Hepatocyte (in vitro differentiated cells): ENCODE results near the gene C16orf87. TPM values are rescaled to one million over a fixed set of nuclear protein-coding genes. Genes with fewer than 3 reads are reported as not detected.

ENCODE experiments used
- DNase-seq: peaks from one replicate; pipeline ENCODE4 v3.0.0-alpha.2; 2016; ENCODE audit warnings: low spot score
- H2AFZ ChIP-seq: fragments of 200-600 bp; sonication (generic); 2 replicates; pipeline ENCODE4 v1.6.0; 2016; ENCODE audit warnings: antibody characterized with exemption, mild to moderate bottlenecking
- H3K27ac ChIP-seq: fragments of 200-600 bp; sonication (generic); 2 replicates; pipeline ENCODE4 v1.5.1; 2016; ENCODE audit warnings: mild to moderate bottlenecking
- H3K27me3 ChIP-seq: fragments of 200-600 bp; sonication (generic); 2 replicates; pipeline ENCODE4 v1.6.1; 2016
- H3K36me3 ChIP-seq: fragments of 200-600 bp; sonication (generic); replicated peaks from 2 replicates; pipeline ENCODE4 v1.5.1; 2016; ENCODE audit warnings: low read depth; ENCODE audit not compliant: insufficient read depth
- H3K4me1 ChIP-seq: fragments of 200-600 bp; sonication (generic); 2 replicates; pipeline ENCODE4 v1.5.1; 2016; ENCODE audit warnings: mild to moderate bottlenecking, moderate library complexity; ENCODE audit not compliant: insufficient read depth
- H3K4me2 ChIP-seq: fragments of 200-600 bp; sonication (generic); 2 replicates; pipeline ENCODE4 v1.6.0; 2016
- H3K4me3 ChIP-seq: fragments of 200-600 bp; sonication (generic); 2 replicates; pipeline ENCODE4 v1.5.1; 2016; ENCODE audit warnings: mild to moderate bottlenecking
- H3K79me2 ChIP-seq: fragments of 200-600 bp; sonication (generic); 2 replicates; pipeline ENCODE4 v1.6.0; 2017; ENCODE audit warnings: mild to moderate bottlenecking
- H3K9me2 ChIP-seq: fragments of 200-600 bp; sonication (generic); replicated peaks from 2 replicates; pipeline ENCODE4 v1.6.0; 2017; ENCODE audit warnings: mild to moderate bottlenecking; ENCODE audit not compliant: insufficient read depth
- H3K9me3 ChIP-seq: fragments of 200-600 bp; sonication (generic); 2 replicates; pipeline ENCODE4 v1.5.1; 2016; ENCODE audit warnings: low read depth, mild to moderate bottlenecking
- H4K20me1 ChIP-seq: fragments of 200-600 bp; sonication (generic); 2 replicates; pipeline ENCODE4 v1.6.0; 2016; ENCODE audit warnings: mild to moderate bottlenecking; ENCODE audit not compliant: insufficient read depth, poor library complexity, severe bottlenecking
- EZH2 ChIP-seq: fragments of 200-600 bp; sonication (generic); IDR thresholded peaks from 2 replicates; pipeline ENCODE4 v1.6.1; 2016; ENCODE audit warnings: antibody characterized with exemption, mild to moderate bottlenecking, borderline replicate concordance
- EZH2phosphoT487 ChIP-seq: fragments of 200-600 bp; sonication (generic); IDR thresholded peaks from one replicate; pipeline ENCODE4 v1.6.1; 2018; ENCODE audit warnings: antibody characterized with exemption, mild to moderate bottlenecking, low read depth, moderate library complexity; ENCODE audit not compliant: unreplicated experiment, severe bottlenecking
- WGBS: methylation state at CpG from one replicate; pipeline ENCODE4 v1.1.6; 2016; ENCODE audit warnings: low lambda C conversion rate; ENCODE audit errors: missing lambda C conversion rate; 5-methylcytosine and 5-hydroxymethylcytosine counted together
- polyA plus RNA-seq: library from polyadenylated mRNA; unstranded; fragments of >200 nt; fragmentation: Nextera tagmentation; extraction: Ambion mirVana; gene quantifications from 2 replicates; pipeline ENCODE4 v1.2.1, GENCODE V29; 2016
- total RNA-seq: library from RNA; depleted of rRNA; stranded (reverse); fragments of >200 nt; gene quantifications from 2 replicates; pipeline ENCODE4 v1.2.3, GENCODE V29; 2014
- TF ChIP-seq, protein P1 (sequence below): fragments of 200-600 bp; sonication (generic); IDR thresholded peaks from 2 replicates; pipeline ENCODE4 v1.5.1; 2016; ENCODE audit warnings: antibody characterized with exemption, mild to moderate bottlenecking; ENCODE audit not compliant: poor library complexity

Gene C16orf87
- total and polyA plus RNA-seq, 2 experiments from 2014 or later, result 24.9 to 25.1 TPM

DNA sequence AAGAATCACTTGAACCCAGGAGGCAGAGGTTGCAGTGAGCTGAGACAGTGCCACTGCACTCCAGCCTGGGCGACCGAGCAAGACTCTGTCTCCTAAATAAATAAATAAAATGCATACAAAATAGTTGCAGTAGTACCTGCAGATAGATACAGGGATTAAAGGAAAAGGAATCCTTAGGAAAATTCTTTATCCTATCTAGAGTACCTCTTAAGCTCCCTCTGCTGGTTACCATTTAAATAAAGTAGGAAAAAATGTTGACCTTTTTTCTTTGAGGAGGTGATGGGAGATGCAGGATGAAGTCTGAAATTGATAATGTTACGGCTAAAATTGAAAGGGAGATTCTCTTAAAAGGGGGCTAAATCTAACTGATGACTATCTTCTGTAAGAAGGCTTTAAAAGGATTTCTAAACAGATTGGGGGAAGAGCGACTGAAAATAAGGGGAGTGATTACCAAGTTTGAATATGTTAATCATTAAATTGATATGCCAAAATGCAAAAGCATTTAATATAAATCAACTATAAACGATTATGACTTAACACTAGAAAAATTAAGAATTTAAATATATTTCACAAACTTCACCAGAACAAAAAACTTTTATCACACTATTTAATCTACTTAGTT lies 29.4 kb downstream of the C16orf87 start:
- TF ChIP-seq EZH2, result no peak
- TF ChIP-seq, protein P1, sequence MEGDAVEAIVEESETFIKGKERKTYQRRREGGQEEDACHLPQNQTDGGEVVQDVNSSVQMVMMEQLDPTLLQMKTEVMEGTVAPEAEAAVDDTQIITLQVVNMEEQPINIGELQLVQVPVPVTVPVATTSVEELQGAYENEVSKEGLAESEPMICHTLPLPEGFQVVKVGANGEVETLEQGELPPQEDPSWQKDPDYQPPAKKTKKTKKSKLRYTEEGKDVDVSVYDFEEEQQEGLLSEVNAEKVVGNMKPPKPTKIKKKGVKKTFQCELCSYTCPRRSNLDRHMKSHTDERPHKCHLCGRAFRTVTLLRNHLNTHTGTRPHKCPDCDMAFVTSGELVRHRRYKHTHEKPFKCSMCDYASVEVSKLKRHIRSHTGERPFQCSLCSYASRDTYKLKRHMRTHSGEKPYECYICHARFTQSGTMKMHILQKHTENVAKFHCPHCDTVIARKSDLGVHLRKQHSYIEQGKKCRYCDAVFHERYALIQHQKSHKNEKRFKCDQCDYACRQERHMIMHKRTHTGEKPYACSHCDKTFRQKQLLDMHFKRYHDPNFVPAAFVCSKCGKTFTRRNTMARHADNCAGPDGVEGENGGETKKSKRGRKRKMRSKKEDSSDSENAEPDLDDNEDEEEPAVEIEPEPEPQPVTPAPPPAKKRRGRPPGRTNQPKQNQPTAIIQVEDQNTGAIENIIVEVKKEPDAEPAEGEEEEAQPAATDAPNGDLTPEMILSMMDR, result peak; percentile 53
- H3K27me3 ChIP-seq, result no peaks in the 10 kb centered on the region
- peak; percentile 51 for DNase-seq

DNA sequence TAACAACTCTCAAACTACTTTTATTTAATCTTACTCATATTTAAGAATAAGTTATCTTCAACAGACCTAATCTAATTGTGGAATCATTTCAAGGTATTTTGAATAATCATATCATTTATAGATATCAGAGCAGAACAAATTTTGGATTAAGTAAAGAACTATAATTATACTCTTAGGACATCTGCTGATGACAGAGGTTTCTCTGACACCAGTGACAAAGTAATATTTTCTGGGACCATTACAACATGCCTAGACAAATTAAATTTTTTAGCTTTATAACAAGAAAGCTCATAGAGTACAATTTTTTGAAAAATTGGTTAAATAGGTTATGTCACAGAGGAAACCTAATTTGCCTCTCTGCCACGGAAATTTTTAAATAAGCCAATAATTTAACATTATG lies 30.5 kb downstream of the C16orf87 start:
- TF ChIP-seq EZH2phosphoT487, result no peak
- no peaks in the 10 kb centered on the region for H3K4me1 ChIP-seq
- H4K20me1 ChIP-seq, result no peaks in the 10 kb centered on the region
- H2AFZ ChIP-seq, result no peak overlapping the region
- no peak overlapping the region for H3K27ac ChIP-seq
- H3K9me3 ChIP-seq, result no peaks in the 10 kb centered on the region
- no peaks in the 10 kb centered on the region for H3K36me3 ChIP-seq
- H3K27me3 ChIP-seq, result no peaks in the 10 kb centered on the region
- H3K79me2 ChIP-seq, result peaks cover 20% of the 10 kb centered on the region
- no peak overlapping the region for H3K4me2 ChIP-seq
- no peak overlapping the region for H3K4me3 ChIP-seq
- DNase-seq, result no peak
- no peaks in the 10 kb centered on the region for H3K9me2 ChIP-seq
- 94% methylated on average over 1 of the region's 1 CpG for WGBS

More for the DNA sequence above, 29.4 kb downstream of the C16orf87 start:
- no peaks in the 10 kb centered on the region for H4K20me1 ChIP-seq
- no peaks in the 10 kb centered on the region for H3K9me3 ChIP-seq
- no peak overlapping the region for H3K4me2 ChIP-seq
- no peak overlapping the region for H3K27ac ChIP-seq
- no peaks in the 10 kb centered on the region for H3K9me2 ChIP-seq
- H3K4me1 ChIP-seq, result no peaks in the 10 kb centered on the region
- WGBS, result 64% methylated on average over 5 of the region's 5 CpGs
- no peaks in the 10 kb centered on the region for H3K36me3 ChIP-seq
- peaks cover 27% of the 10 kb centered on the region for H3K79me2 ChIP-seq
- no peak overlapping the region for H3K4me3 ChIP-seq
- H2AFZ ChIP-seq, result no peak overlapping the region

- no peak for DNase-seq
- Histone ChIP-seq H3K9me3 (peaks cover 8% of the 10 kb centered on the region), H3K4me2 (no peak overlapping the region), H4K20me1 (no peaks in the 10 kb centered on the region), H2AFZ (no peak overlapping the region), H3K79me2 (peaks cover 6% of the 10 kb centered on the region), H3K36me3 (no peaks in the 10 kb centered on the region), H3K4me3 (no peak overlapping the region), H3K27ac (no peak overlapping the region), H3K4me1 (no peaks in the 10 kb centered on the region), H3K27me3 (no peaks in the 10 kb centered on the region), H3K9me2 (no peaks in the 10 kb centered on the region)
- WGBS, result 86% methylated on average over 4 of the region's 4 CpGs
- TF ChIP-seq EZH2phosphoT487 (no peak), EZH2 (no peak)
- TF ChIP-seq, protein P1, result no peak
Observed at GRCh38 chr16:46797501-46797900, 33.5 kb downstream of the C16orf87 start.

DNA sequence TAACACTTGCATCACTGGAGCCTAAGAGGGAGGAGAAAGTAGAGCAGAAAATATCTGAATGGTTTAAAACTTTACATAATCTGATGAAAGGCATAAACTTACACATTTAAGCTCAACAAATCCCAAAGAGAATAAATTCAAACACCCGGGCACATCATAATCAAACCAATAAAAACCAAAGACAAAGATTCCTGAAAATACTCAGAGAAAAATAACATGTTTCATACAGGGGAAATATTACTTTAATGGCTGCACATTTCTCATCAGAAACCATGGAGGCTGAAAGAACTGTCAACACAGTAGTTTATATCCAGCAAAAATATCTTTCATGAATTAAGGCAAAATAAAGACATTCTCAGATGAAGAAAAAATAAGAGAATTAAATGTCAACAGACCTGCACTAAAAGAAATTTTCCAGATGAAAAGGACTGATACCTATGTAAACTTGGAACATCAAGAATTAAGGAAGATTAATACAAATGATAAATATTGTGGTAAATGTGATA lies 34.2 kb downstream of the C16orf87 start:
- peaks cover 6% of the 10 kb centered on the region for H3K79me2 ChIP-seq
- no peaks in the 10 kb centered on the region for H3K27me3 ChIP-seq
- no peaks in the 10 kb centered on the region for H3K9me2 ChIP-seq
- H3K4me3 ChIP-seq, result no peak overlapping the region
- no peak overlapping the region for H3K4me2 ChIP-seq
- WGBS, result 95% methylated on average over 1 of the region's 1 CpG
- TF ChIP-seq, protein P1, result no peak
- TF ChIP-seq EZH2phosphoT487 (no peak), EZH2 (no peak)
- H3K36me3 ChIP-seq, result no peaks in the 10 kb centered on the region
- peaks cover 8% of the 10 kb centered on the region for H3K9me3 ChIP-seq
- DNase-seq, result no peak
- H4K20me1 ChIP-seq, result no peaks in the 10 kb centered on the region
- H3K4me1 ChIP-seq, result no peaks in the 10 kb centered on the region
- H2AFZ ChIP-seq, result no peak overlapping the region
- no peak overlapping the region for H3K27ac ChIP-seq
